ENCODE measurements around the gene LY86. TPM values are rescaled to one million over a fixed set of nuclear protein-coding genes. Genes with fewer than 3 reads are reported as not detected.
"Not testable (repeated sequence)": the region's sequence is repeated elsewhere in the genome, so short reads cannot be mapped to it uniquely, and the experiment has no call there.

The LY86 gene
- total RNA-seq, 1 donor from 2014 or later: 0.89 TPM

DNA sequence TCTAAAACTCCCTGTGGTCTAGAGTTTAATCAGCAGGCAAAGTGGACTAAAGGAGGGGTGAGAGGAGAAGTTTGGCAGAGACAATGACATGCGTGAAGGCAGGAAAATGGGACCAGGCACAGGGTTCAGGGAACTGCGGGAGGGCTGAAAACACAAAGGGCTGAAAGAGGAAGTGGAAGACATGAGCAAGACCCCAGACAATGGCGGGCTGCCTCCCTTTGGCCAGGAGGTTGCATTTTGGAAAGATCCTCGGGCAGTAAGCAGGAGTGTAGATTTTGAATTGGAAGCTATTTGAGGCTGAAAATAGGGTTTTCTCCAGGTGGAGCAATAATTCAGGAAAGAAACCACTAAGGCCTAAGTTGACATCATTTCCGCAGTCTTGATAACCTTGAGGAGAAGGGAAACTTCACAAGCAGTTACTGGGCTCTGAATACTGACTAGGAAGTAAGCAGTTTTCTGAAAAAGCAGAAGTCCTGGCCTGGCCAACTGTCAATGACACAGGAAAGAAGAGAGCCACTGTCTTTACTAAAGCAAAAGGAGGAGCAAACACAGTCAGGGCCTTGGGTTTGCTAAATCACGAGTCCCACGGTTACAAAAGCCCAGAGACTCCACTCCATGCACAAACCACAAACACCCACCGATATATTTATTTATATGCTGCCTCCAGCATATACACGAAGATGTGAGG is 3.4 kb downstream of the LY86 start:
- DNase-seq (no peak), ATAC-seq (ENCODE audit: poor library complexity) (peak; percentile 33)
- intact Hi-C loops (cut with DNase I): no loop called here

DNA sequence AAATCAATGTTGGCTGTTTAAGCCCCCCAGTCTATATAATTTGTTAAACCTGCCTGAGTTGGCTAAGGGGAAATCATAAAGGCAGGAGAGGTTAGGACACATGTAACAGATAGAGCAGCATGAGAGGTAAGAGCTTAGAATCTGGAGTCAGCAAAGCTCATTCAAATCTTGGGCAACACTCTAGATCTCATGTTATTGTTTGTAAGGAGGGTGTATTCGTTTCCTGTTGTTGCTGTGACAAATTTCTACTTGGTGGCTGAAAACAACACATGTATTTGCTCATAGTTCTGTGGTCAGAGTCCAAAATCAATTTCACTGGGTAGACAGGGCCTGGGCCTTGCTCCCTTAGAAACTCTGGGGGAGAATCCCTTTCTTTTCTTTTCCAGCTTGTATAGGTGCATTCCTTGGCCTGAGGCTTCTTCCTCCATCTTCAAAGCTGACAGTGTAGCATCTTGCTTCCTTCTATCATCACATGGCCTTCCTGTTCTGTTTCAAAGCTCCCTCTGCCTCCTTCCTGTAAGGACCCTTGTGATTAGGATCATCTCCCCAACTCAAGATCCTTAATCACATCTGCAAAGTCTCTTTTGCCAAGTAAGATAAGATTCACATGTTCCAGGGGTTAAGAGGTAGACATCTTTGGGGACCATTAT is 4.4 kb downstream of the LY86 start:
- no peak for ATAC-seq (ENCODE audit: poor library complexity)
- intact Hi-C loops (cut with DNase I): no loop called here

DNA sequence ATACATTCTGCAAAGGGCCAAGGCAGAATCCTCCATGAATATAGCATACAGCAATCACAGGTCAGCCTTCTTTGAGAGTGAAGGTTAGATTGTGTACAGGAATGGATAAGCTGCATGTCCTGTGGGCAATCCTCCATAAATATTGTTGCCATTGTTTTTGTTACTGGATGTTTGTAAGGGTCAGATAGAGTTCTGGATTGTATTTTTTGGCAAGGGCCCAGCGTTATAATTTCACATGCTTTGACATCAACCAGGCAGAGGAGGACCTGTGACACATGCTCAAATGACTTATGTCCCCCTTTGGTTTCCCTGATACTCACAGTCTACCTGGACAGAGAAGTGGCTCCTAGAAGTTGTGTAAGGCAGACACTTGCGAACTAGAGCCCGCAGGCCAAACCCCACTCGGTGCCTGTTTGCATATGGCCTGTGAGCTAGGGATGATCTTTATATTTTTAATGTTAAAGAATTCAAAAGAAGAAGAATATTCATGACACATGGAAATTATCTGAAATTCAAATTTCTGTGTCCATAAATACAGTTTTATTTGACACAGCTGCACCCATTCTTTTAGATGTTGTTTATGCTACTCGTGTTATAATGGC is 5.4 kb downstream of the LY86 start:
- intact Hi-C loops (cut with DNase I): no loop called here
- ATAC-seq (ENCODE audit: poor library complexity): no peak

More for the DNA sequence above, 4.4 kb downstream of the LY86 start:
- no peak for DNase-seq

DNA sequence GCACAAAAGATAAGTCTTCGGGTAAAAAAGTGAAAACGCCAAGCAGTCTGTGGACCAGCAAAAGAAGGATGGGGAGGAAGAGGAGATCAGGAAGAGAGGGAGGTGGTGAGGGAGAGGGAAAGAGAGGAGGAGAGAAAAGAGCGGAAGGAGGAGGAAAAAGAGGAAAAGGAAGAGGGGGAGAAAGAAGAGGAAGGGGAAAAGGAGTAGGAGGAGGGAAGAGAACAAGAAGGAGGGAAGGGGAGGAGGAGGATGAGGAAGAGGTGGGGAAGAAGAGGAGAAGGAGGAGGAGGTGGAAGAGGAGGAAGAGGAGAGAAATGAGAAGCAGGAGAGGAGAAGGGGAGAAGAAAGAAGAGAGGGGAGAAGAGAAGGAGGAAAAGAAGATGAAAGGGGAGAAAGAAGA is 6.5 kb downstream of the LY86 start:
- intact Hi-C loops (cut with DNase I): no loop called here
- DNase-seq: no peak

More for the DNA sequence above, 5.4 kb downstream of the LY86 start:
- DNase-seq: no peak

DNA sequence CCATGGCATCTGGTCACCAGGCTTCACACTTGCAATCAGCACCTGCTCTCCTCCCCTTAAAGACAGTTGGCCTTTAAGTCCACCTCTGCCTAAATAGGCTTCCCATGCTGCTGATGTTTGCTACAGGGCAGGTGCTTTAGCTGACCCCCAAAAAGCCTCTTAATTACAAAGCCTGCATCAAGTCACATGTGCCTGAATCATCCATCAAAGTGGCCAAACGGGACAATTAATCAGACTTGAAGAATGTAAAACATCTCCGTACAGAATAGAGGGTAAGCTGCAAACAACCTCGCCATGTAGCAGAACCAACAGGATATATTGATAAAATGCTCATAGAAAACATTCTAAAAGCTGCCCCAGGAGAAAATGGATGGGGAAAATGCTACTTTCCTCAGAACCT is 7.4 kb downstream of the LY86 start:
- ATAC-seq (ENCODE audit: poor library complexity): no peak
- DNase-seq: no peak
- intact Hi-C loops (cut with DNase I): no loop called here

More for the DNA sequence above, 6.5 kb downstream of the LY86 start:
- no peak for ATAC-seq (ENCODE audit: poor library complexity)

DNA sequence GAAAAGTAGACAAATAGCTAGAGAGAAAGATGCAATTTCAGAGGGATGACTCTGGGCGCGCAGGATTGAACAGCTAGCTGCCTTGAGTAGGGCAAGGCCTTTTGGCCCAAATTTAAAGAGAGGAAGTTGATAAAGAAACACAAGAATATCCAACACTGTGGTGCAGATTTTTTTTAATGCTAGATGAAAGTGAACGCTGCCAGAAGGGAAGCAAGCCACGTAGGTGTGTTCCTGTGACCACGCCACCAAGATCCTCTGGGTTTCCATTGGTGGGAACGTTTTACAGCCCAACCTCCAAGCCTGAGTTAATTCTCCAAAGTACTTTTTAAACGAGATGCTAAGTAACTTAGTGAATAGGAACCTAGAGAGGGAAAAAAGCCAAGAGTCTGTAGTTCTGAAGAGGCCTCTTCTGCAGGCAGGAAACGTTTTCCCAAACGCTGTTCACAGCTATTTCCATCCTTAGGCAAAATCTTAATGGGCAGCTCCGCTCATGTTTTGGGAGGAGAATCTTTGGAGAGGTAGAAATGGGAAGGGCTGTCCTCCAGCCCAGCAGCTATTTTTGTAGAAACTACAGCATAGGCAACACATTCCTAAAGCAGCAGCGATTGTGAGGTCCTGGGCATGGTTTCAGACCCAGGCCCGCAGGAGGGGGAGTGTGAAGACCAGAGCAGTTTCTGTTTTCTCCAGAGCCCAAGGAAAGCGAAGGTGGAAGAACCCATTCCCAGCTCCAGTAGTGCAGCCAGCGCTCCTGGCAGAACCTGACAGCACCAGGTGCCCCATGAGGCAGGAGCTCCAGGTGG is 8.2 kb downstream of the LY86 start:
- DNase-seq (no peak), ATAC-seq (ENCODE audit: poor library complexity) (no peak)
- intact Hi-C loops (cut with DNase I): no loop called here

DNA sequence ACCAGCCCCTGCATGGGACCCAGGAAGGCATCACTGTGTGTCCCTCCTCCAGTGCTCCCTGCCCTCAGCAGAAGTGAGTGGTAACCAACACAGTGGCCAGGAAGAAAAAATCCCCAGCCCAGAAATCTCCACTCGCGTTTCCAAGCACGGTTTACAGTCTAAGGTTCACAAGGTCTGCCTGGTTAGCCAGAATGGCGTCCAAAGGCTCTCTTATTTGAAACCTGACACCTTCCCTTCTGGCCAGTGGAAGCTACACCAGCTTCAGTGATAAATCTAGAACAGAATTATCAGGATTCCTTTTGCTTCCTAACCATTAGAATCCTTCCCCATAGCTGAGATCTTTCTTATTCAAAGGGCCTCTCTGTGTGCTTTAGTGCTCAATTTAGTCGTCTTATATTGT is 9.2 kb downstream of the LY86 start:
- DNase-seq (no peak), ATAC-seq (ENCODE audit: poor library complexity) (no peak)
- intact Hi-C loops (cut with DNase I): no loop called here

DNA sequence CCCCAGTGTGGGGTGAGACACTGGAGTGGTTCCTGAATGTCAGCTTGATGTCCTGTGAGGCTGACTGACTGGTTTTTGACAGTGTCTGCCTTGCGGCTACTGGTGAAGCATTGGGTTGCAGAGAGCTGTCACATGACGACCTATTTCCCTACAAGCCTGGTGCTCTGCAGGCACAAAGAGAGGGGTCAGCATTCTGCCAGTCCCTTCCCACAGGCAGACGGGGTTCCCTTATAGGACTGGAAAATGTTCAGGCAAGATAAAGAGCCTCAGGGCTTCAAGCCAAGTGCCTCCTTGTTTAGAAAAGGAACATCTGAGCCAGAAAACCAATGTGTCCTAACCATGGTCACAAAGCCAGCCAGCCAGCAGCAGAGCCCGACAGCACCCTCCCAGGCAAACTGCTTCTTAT is 11.0 kb downstream of the LY86 start:
- ATAC-seq (ENCODE audit: poor library complexity): peak; percentile 88
- intact Hi-C loops (cut with DNase I): no loop called here

DNA sequence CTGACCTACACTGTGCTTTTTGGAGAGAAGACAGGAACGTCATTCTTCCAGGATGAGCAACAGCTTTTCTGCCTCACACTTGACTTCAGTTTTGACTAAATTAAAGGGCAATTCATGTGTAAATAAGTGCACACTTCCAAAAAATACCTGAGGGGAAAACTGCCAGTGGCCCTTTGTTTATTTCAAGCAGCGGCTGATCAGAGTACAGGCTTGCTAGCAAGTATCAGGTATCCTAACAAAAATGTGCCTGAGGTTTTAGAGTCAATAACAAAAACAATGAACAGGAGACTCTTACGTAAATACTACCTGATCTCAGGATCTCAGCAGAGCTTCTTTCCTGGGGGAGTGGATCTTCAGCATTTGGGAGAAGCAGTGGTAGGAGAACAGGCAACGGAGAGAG is 12.4 kb downstream of the LY86 start:
- DNase-seq (no peak), ATAC-seq (ENCODE audit: poor library complexity) (no peak)
- intact Hi-C loops (cut with DNase I): no loop called here

More for the DNA sequence above, 11.0 kb downstream of the LY86 start:
- no peak for DNase-seq

DNA sequence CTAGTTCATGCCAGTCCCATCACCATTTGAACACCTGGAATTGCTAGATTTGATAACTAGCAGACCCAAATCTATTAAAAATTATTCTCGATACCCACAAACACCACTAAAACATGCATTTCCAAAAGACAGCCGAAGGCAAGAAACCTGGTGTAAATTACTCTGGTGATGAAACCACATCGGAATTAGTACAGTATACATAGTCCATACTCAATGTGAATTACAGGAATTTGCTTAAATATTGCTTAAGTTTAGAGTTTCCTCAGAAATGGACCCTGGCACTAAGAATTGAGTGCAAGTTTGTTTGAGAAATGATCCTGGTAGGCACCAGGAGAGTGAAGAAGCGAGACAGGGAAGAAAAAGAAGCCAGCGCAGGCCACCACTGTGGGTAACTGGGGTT is 13.7 kb downstream of the LY86 start:
- ATAC-seq (ENCODE audit: poor library complexity) (no peak), DNase-seq (no peak)
- intact Hi-C loops (cut with DNase I): no loop called here

DNA sequence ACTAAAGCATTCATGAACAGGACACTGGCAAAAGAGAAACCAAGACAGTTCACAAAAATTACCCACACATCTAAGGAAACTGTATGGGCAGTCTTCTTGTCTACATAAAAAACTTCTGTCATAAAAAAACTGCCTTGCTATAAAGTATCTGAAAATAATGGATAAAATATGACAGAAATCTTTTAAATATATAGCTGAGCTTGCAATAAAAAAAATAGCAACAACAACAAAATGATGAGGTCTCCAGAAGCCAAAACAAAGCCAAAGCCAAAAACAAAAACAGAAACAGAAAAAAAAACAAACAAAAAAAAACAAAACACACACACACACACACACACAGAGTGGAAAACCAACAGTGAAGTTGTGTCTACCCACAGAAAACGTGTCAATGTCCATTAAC is 14.8 kb downstream of the LY86 start:
- intact Hi-C loops (cut with DNase I): no loop called here
- ATAC-seq (ENCODE audit: poor library complexity) (no peak), DNase-seq (no peak)

DNA sequence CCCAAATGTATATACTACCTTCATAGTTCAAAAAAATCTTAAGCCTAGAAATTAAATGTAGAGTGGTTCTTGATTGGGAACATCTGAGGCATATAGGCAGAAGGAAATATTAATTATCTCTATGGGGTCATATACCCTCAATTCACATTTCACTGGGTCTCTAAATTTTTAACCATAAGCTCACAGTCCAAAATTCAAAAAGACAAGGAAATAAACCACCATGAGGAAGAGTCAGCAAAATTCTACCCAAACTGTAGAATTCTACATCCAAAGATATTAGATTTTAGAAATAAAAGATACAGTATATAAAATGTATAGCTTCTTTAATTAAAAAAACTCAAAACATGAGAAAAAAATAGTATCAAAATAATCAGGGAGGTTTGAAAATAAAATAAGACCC is 15.5 kb downstream of the LY86 start:
- intact Hi-C loops (cut with DNase I): no loop called here
- ATAC-seq (ENCODE audit: poor library complexity) (no peak), DNase-seq (no peak)

DNA sequence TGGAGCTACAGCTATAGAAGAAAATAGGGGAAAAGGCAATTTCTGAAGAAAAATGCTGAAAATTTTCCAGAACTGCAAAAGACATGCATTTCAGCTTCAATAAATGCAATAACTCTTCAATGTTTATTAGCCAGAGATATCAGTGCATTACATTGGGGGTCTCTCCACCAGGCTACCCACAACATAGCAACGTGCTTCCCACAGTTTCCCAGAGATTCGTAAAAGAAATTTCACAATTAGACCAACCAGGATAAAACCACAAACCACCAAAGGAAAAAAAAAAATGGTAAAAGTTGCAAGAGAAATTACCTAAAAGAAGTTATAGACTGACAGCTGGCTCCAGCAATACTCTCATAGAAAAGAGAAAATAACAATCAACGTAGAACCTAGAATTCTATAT is 16.0 kb downstream of the LY86 start:
- ATAC-seq (ENCODE audit: poor library complexity) (no peak), DNase-seq (no peak)
- intact Hi-C loops (cut with DNase I): no loop called here

DNA sequence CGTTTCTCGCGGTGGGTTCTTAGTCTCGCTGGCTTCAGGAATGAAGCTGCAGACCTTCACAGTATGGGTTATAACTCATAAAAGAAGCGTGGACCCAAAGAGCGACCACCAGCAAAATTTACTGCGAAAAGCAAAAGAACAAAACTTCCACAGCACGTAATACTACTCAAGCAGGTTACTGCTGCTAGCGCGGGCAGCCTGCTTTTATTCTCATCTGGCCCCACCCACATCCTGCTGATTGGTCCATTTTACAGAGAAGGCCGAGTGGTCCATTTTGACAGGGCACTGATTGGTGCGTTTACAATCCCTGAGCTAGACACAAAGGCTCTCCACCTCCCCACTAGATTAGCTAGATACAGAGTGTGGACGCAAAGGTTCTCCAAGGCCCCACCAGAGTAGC is 17.4 kb downstream of the LY86 start:
- DNase-seq: no peak
- ATAC-seq (ENCODE audit: poor library complexity): no peak
- intact Hi-C loops (cut with DNase I): no loop called here

DNA sequence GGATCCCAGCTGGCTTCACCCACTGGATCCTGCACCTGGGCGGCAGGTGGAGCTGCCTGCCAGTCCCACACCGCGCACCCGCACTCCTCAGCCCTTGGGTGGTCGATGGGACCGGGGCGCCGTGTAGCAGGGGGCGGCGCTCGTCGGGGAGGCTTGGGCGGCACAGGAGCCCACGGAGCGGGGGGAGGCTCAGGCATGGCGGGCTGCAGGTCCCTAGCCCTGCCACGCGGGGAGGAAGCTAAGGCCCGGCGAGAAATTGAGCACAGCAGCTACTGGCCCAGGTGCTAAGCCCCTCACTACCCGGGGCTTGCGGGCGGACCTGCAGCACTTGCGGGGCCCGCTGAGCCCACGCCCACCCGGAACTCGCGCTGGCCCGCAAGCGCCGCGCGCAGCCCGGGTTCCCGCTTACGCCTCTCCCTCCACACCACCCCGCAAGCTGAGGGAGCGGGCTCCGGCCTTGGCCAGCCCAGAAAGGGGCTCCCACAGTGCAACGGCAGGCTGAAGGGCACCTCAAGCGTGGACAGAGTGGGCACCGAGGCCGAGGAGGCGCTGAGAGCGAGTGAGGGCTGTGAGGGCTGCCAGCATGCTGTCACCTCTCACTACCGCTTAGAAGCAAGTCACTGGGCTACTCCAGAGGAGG is 18.0 kb downstream of the LY86 start:
- intact Hi-C loops (cut with DNase I); DNase-seq; ATAC-seq (ENCODE audit: poor library complexity): not testable (repeated sequence)

DNA sequence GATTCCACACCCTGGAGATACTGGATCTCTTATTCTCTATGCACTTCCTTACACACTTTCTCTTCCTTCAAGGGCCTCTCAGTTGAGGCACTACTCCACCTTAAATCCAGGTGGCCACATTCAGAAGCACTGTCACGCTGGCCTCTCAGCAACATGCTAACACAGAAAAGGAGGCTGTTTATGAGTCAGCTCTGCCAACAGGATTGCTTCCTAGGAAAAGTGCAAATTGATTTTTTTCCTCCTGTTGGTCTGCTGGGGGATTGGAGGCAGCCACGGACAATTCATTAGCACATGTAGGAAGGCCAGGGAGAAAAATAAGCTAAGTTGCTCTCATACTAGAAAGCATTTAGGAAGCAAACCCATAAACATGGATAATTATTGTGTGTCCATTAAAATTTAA is 20.9 kb downstream of the LY86 start:
- intact Hi-C loops (cut with DNase I): no loop called here
- no peak for ATAC-seq (ENCODE audit: poor library complexity)
- DNase-seq: no peak

DNA sequence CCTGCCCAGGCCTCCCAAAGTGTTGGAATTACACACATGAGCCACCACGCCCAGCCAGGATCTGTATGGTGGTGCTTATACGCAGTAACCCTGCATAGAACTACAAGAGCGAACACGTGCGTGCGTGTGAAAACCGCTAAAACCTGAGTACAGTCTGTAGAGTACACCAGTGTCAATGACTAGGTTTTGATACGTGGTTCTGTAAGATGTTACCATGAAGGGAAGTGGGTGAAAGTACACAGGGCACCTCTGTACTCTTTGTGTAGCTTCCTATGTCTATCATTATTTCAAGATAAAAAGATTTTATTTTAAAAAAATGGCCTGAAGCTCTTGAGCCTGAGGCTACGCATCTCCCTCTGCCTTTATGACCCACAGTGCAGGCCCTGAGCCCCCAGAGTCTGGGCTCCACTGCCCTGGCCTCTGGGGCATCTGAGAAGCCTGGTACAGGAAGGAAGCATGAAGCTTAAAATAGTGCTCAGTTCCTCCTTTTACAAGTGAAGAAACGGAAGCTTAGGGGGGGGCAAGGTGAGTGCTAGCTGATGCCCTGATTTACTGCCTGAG is 21.6 kb downstream of the LY86 start:
- ATAC-seq (ENCODE audit: poor library complexity) (no peak), DNase-seq (no peak)
- intact Hi-C loops (cut with DNase I): no loop called here

DNA sequence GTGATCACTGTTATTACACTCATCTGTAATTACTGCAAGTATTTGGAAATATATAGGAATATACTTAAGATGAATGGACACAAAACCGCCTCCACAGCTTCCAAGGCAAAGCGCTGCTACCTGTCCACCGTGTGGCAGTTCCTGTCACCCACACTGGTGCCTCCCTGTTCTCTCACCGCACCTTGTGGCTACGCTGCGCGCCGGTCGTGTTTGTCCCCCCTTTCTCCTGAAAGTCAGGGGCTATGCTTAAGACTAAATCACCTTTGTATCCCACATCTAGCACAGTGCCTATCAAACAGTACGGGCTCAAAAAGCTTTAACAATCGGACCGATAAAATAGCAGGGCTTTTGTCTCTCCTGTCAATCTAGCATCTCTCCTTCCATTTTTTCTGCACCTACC is 23.0 kb downstream of the LY86 start:
- DNase-seq (no peak), ATAC-seq (ENCODE audit: poor library complexity) (no peak)
- intact Hi-C loops (cut with DNase I): no loop called here

DNA sequence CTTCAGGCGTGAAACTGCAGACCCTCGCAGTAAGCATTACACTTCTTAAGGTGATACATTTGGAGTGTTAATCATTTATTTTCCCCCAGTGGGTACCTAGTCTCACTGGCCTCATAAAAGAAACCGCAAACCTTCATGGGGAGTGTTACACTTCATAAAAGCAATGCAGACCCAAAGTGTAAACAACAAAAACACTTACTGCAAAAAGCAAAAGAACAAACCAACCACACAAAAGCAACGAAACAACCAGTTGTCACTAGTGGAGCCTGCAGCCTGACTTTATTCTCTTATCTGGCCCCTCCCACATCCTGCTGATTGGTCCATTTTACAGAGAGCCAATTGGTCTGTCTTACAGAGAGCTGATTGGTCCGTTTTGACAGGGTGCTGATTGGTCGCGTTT is 23.8 kb downstream of the LY86 start:
- ATAC-seq (ENCODE audit: poor library complexity): no peak
- intact Hi-C loops (cut with DNase I): no loop called here

More for the DNA sequence above, 23.8 kb downstream of the LY86 start:
- no peak for DNase-seq
